Measurements from ENCODE around the gene SPAG9.
"Not testable (repeated sequence)": the region's sequence is repeated elsewhere in the genome, so short reads cannot be mapped to it uniquely, and the experiment has no call there.

Gene SPAG9

DNA sequence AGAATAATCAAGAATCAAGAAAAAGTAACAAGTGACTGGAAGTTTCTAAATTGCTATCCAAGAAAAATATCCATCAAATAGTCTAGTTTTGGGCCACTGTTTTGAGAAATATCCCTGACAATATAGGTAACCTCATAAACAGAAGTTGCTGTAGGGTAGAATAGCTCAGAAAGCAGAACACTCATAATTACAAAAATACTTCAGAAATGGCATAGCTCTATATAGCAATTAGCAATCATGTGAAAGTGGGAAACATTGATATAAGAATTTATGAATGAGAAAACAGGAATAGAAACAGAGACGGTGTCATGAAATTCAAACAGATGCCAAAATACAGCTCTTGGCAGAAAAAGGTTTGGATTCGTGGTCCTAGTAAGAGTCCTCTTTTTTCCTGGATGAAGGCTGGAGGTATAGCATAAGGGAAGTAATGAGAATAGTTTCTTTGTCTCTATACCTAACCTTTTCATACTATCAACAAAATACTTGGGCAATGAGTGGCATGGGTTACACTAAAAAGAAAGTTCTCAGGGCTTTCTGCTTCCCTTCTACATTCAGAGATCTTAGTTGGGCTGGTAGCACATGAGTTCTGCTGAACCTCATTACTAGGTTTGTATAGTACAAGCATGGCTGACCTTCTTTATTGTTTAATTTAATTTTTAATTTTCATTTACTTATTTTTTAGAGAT lies 33.5 kb downstream of the SPAG9 start:
- DNase-seq: no peak

DNA sequence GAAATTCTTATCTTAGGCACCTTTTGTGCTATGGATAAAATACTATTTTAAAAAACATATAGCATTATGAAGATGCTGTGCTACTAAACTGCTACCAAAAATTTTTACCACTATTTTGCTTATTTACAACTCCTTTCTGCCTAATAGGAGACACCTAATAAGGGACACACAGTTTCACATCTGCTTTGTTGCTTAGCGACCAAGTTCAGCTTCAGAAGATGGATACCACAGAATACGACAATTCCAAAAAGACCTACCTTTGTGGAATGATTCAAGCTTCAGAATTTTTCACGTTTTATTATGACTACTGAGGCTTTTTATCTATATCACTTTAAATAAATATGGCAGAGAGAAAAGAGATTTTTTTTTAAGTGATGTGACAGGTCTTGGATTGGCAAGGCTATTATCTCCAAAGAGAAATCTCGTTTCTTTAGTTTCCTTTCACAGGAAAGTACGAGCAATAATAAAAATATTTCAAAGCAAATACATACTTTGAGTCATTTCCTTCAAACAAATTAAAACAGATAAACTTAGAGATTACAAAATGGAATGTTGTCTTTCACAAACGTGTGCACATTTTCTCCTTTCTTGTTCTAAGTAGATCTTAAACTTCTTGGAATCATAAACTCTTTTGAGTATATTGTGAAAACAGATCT lies 35.4 kb downstream of the SPAG9 start:
- DNase-seq: no peak

DNA sequence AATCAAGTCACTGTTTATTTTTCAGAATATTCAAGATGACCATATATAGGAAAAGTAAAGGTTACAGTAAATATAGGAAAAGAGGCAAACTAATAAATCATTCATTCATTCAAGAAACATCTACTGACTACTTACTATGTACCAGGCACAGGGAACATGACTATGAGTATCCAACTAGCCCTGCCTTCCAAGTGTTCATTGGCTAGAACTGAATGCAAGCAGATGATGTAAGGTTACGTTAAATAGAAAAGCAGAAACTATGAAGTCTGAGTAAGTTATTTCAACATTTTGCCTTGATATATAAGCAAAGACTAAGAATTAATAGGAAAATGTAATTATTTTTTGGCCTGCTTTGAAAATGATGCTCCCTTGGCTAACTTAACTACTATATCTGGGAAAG lies 36.7 kb downstream of the SPAG9 start:
- no peak for DNase-seq

DNA sequence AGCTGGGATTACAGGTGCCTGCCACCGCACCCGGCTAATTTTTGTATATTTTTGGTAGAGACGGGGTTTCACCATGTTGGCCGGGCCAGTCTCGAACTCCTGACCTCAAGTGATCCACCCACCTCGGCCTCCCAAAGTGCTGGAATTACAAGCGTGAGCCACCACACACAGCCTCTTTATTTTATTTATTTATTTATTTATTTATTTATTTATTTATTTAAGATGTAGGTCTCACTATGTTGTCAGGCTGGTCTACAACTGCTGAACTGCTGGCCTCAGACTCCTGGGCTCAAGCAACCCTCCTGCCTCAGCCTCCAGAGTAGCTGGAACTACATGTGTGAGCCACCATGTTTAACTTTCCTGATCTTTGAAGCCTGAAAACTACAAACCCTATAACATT lies 37.3 kb downstream of the SPAG9 start:
- DNase-seq: not testable (repeated sequence)

DNA sequence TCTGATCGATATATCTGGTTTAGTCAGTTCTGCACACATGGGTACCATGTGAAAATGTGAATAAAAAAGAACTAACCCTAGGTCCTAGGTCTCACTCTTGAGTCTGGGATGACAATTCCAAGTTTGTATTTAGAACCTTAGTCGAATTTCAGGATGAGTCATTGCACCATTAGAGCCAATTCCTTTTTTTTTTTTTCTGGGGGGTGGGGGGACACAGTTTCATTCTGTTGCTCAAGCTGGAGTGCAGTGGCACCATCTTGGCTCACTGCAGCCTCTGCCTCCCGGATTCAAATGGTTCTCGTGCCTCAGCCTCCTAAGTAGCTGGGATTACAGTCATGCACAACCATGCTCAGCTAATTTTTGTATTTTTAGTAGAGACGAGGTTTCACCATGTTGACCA lies 41.6 kb downstream of the SPAG9 start:
- DNase-seq: no peak

DNA sequence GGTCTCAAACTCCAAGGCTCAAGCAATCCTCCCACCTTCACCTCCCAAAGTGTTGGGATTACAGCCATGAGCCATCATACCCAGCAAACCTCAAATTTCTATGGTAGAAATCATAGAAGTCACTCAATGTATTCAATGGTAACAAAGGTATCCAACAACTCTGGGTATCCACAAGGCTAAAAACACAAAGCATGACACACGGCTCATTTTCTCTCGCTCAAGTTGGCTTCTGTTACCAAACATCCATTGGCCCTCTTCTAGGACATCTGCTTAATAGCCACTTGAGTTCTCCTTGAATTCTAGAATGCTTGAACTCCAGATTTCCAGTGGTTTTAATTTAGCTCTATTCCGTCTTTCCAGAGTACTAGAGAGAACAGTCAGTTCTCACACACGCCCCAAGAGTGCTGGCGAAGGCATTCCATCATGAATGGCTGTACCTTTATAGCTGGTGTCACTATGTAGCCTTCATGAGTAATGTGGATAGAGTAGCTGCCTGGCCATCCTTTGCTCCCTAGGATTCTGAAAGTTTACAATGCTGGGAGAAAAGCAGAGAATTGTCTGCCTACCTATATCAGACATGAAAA lies 42.6 kb downstream of the SPAG9 start:
- DNase-seq: peak; percentile 49

DNA sequence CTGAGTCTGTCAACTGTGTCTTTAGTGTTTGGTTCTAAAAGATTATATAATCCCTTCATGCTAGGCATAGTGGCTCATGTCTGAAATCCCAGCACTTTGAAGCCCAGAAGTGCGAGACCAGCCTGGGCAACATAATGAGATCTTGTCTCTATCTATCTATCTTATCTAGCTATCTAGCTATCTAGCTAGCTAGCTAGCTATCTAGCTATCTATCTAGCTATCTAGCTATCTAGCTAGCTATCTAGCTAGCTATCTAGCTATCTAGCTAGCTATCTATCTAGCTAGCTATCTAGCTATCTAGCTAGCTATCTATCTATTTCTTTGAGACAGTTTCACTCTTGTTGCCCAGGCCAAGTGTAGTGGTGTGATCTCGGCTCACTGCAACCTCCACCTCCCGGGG lies 43.8 kb downstream of the SPAG9 start:
- DNase-seq: no peak

DNA sequence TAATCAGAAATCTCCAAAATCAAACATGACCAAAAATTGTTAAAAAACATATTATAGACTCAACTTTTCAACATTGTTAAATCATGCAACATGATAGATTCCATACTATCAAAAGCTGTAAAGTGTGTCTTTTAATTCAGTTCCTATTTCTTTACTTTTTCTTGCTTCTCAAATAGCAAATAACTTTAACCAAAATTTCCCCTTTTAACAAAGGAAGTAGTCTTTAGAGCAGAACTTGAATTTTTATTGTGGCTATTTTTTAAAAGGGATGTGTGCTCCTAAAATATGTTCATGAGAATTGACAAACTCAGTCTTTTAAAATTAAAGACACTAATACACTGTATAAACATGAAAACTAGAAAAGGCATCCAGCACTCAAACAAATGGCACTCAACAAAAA lies 49.1 kb downstream of the SPAG9 start:
- DNase-seq: no peak

DNA sequence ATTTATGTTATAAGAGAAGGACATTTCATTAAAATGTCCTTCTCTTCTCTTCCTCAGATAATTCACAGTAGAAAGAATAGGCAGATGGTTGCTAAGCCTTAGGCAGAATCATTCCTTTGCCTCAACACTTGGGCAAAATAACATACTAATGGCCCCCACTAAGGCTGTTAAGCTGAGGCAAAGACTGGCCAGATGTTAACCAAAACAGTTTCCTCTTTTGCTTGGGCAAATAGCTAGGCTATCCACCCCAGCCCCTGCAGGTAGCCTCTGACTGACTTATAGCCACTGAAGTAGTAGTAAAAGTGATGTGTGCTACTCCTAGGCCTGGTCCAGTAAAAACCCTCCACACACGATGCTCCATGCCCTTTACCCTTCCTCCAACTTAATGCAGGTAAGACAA lies 55.2 kb downstream of the SPAG9 start:
- DNase-seq: no peak

DNA sequence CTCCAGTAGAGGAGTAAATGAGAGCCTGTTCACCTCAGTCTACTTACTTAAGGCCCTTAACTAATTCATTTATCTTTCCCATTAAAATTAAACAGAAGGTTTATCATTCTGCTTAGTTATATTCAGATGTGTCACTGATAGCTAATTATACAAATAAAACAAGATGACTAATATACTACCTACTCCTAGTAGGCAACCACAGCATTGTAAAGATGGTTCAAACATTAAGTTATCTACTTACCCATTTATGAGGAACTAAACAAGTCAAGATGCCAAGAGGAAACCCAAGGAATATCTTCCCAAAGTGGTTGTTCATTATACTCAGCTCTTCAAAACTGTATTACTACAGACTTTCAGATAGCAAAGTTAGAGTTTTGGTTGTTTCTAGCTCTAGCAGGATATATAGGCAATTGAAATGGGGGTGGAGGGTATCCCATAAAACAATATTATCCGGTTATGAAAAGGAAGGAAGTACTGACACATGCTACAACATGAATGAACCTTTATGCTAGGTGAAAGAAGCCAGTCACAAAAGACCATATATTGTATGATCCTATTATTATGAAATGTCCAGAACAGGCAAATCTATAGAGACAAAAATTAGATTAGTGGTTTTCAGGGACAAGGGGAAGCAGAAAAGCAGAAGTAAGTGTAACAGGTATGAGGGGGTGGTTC lies 56.5 kb downstream of the SPAG9 start:
- DNase-seq: no peak

DNA sequence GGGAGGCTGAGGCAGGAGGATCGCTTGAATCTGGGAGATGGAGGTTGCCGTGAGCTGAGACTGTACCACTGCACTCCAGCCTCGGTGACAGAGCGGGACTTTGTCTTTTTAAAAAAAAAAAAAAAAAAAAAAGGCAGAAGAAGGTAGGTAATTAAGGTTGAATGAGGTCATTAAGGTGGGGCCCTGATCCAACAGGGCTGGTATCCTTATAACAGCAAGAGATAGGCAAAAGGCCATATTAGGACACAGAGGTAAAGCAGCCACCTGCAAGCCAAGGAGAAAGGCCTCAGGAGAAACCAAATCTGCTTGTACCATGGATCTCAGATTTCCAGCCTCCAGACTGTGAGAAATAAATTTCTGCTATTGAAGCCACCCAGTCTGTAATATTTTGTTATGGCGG lies 60.3 kb downstream of the SPAG9 start:
- DNase-seq: no peak

DNA sequence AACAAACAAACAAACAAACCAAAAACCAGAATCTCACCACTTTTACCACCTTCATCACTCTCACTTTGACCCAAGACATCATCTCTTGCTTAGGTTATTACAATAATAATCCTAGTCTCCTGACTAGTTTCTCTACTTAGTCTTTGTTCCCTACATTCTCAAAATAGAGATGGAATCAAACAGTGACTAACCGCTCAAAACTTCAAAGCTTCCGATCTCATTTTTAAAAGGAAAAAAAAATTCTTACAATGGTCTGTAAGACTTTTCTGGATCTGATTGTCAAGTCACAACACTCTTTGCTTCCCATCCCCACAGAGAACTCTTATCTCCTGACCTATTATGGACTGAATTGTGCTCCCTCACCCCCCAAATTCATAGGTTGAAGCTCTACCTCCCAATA lies 60.9 kb downstream of the SPAG9 start:
- DNase-seq: no peak

DNA sequence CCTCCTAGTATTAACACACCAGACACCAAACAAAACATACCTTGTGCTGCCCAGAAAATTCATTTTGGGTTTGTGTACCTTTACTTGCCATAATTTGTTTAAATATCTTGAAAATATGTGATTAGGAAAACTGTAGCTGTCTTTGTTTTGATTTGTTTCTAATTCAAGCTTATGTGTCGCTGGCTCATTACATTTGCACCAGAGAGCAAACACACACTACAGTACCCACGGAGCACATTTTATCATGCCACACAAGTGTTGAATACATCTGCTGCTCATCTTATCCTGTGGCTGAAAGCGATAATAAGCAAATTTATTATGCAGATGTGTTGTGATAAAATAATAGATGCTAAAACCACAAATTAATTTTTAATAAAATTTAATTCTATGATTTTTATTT lies 63.1 kb downstream of the SPAG9 start:
- no peak for DNase-seq

DNA sequence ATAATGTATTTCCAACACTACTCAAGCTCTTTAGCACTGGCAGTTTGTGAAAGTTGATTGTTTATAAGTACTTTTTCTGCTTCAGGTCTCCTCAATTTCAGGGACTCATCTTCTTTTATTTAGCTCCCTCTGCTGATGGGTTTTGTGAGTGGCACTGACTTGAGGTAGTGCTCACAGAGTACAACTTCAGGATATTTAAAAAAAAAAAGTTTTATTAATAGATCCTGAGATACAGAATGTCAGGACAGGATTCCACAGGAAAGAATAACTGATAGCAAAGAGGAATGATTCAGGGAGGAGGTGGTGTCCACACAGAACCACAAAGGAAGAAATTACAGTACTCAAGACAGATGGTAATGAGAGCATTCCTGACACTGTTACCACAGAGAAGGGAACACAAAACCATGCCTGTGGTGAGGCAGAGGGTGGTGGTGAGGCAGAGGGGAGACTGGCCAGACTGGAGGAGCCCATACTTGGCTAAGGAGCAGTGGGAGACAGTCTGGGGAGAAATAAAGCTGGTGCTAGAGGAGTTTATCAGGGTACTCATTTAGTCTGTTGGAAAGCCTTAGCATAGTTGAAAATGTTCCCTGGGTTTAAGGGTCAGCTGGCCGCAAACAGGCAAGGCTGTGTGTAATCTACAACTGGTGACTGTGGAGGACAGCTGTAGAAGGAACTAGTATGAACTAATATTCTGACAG lies 63.7 kb downstream of the SPAG9 start:
- DNase-seq: peak; percentile 22

DNA sequence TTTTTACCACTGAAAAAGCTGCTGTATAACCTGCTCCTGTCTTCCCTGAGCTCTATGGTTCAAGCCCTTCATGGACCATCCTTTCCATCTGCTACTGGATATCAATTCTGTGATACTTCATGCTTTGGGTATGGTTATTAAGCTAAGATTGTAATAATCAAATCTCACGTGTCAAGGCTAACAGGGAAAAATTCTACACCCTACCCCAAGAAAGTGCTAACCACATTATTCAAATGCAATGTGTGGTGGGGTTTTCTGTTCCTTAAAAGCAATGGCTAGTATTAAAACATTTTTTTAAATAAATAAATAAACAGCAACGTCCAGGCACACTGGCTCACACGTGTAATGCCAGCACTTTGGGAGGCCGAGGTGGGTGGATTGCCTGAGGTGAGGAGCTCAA lies 65.9 kb downstream of the SPAG9 start:
- DNase-seq: no peak

DNA sequence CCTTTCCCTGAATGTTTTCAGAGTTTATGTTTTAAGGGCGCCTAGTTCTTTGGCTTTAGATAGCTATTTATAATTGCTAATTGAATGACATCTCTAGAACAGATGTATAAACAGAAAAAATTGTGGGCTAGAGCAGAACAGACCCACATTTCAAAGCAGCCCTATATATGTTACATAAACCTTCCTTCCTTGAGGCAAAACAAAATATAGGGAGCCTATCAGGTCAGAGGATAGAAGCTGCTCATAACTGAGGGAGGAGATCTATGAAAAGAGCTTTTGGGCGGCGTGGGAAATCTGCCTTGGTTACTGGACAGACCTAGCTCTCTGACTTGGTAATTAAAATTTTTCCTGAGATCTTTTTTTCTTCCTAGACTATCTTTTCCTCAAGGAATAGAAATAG lies 68.4 kb downstream of the SPAG9 start:
- no peak for DNase-seq

DNA sequence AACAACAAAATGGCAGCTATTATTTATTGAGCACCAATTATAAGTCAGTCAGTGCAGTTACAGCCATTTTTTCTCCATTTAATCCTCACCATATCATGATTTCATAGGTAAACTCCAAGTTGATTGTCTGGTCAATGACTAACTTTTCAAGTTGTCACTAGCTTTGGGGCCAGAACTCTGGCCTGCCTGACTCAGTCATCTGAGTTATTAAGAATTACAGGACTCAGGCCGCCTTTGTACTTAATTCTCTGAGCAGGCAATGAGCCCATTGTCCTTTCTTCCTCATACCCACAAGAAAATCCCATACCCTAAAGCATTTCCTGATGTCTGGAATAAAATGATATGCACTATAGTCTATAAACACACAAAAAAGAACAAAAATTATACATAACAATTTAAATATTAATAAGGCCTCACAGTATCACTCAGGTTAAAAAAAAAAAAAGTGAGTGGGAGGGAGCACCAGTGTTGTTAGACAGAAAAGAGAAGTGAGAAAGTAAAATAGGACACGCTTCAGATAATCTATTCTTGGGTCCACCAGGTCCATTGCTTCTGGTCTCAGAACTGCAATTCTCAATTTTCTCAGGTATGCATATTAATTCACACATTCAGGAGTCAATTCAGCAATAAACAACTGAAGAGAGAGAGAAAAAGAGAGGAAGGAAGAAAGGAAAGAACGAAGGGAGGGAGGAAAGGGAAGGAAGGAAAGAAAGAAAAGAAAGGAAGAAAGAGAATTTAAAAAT lies 70.2 kb downstream of the SPAG9 start:
- DNase-seq: no peak

DNA sequence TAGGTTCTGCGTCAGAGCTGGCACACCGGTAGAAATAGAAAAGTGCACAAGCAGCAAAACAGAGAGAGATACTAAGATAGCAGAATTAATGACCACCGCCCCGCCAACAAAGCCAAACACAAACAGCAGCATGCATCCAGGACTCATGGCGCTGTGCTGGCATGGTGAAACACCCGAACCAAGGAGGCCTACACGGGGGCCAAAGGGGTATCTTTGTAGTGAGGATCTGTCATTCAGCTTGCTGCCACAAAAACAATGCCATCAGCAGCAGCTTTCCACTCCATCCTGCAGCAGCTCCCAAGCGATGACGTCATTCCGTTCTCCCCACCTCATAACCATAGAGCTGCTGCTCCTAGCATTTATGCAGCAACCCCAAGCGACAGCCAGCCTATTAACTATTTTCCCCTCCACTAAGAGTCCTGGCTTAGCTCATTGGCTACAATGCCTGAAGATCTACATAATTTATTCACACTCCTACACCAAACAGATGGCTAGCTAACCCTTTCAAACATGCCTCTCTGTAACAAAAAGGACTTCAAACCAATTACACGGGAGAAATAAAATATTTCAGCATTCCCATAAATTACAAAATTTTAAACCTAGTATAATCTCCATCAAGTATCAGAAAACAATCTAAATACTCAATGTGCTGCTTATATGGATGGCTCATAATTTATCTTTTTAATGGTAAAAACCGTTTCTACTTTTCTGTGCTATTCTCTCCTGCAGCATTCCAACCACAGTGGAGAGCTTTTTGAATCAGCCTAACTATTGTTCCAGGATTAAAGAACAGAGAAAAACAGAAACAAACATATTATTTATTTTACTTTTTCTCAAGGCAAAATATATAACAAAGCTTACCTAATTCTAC lies 73.9 kb downstream of the SPAG9 start:
- DNase-seq: no peak

DNA sequence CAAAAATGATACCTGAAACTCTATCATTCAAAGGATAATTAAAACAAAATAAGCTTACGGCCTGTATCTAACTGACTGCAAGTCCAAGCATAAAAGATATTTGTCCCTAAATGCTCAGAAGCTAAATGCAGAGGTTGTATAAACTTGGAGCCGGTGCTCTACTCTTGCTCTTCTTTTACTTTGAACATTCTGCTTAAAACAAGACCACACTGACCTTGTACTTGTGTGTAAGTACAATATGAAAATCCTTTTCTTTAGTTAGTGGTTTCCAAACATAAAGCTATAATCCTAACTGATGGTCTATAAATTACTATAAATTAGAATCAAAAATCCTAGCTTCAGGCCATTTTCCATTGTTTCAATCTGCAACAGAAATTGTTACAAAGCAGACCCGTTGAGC lies 74.6 kb downstream of the SPAG9 start:
- DNase-seq: no peak

DNA sequence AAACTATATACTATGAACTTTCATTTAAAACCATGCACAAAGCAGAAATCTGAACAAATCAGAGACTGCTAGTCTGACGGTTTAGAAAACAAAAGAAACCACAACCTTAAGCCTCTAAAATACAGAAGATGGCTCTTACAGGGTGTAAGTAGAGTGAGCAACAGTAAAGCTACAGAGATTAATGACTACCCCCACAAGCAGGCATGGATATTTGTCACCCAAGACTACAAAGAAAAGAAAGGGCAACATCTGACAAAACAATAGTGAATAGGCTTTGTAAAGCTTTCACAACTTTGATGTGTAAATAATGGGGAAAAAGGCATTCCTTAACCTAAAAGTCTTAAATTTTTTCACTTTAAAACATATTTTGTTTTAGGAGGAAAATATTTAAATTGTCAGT lies 75.0 kb downstream of the SPAG9 start:
- no peak for DNase-seq

DNA sequence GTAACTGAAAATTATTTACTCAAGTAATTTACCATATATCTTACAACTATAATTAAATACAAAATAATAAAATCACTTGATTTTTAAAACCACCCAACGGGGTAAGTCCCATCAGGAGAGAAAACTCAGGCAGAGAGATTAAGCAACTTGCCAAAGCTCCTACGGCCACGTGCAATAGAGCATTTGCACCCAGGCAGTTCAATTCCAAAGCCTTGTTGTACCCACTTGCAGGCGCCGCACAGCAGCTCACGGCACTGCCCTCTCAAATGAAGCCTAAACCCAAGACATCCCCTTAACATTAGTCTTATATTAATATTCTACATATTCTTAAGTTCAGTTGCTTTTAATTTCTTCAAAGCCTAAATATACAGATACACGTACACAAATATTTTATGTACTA lies 75.7 kb downstream of the SPAG9 start:
- no peak for DNase-seq

DNA sequence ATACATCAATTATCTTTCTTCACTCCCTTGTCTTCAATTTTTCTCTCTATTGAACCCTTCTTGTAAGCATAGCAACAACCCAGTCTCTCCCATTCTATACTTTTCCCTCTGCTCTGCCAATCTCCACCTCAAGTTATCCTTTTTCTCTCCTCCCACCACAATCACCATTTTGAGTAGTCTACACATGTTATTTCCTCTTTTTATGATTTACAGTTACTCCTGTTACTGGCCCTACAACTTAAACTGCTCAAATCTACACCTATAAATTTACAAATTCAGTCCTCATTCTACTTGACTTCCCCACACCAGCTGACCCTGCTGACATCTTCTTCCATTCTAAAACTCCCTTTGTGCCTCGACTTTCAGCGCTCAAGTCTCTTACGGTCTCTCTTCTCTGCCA lies 84.6 kb downstream of the SPAG9 start:
- DNase-seq: no peak
